ENCODE results near the gene JAKMIP2.

DNA sequence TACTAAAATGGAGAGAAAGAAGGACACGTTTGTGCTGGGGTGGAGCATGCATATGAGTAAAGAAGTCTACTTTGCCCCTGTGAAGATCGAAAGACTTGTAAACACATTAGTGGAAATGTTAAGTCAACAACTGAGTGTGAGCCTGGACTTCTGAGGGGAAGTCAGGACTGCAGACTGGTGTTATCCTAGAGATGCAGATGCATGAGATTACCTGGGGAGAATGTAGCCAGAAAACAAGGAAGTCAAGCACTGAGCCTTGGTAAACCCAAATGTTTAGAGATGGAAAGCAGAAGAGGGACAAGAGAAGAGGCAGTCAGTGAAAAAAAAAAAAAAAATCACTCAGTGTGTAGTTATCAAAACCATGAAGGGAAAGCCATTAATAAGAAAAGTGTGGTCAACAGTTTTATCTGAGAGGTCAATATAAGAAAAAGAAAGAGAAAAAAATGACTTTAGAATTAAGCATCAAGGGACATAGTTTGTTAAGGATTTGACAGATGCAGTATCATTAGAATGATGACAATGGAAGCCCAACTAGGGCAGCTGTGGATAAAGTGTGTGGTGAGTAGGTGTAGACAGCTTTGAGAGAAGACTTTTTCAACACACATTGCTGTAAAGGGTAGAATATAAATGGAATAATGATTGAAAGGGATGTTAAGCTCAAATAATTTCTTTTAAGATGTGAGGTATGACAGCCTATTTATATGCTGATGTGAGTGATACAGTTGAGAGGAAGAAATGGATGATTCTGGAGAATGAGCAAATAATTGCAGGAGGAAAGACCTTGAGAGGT lies 22.2 kb downstream of the JAKMIP2 start:
- TF ChIP-seq CTCF (IDR thresholded peaks at IDR 0.05) (no peak), POLR2A (IDR thresholded peaks at IDR 0.05) (no peak)

Data from Peyer's patch (tissue), 4 donors.